ENCODE results near the gene APPL2.

APPL2 gene

GRCh38 chr12:105138248-105138647 lies 97.7 kb downstream of the APPL2 start:
- in situ Hi-C loops (cut with MboI; ENCODE audit: low sequenced_read_pairs) = no loop called here
